ENCODE measurements around the gene MED25.

MED25 gene

DNA sequence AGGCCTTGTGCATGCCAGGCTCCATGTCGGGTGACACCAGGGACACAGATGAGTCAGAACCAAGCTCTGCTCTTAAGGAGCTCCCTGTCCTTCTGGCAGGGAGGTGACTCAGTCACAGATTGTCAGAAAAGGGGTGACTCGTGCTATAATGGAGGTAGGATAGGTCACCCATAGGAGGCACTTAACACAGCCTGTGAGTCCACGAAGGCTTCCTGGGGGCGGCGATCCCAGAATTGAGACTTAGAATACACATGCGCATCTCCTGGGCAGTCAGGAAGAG, 24.6 kb upstream of the MED25 start:
- TF ChIP-seq, protein P1, sequence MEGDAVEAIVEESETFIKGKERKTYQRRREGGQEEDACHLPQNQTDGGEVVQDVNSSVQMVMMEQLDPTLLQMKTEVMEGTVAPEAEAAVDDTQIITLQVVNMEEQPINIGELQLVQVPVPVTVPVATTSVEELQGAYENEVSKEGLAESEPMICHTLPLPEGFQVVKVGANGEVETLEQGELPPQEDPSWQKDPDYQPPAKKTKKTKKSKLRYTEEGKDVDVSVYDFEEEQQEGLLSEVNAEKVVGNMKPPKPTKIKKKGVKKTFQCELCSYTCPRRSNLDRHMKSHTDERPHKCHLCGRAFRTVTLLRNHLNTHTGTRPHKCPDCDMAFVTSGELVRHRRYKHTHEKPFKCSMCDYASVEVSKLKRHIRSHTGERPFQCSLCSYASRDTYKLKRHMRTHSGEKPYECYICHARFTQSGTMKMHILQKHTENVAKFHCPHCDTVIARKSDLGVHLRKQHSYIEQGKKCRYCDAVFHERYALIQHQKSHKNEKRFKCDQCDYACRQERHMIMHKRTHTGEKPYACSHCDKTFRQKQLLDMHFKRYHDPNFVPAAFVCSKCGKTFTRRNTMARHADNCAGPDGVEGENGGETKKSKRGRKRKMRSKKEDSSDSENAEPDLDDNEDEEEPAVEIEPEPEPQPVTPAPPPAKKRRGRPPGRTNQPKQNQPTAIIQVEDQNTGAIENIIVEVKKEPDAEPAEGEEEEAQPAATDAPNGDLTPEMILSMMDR (conservative IDR thresholded peaks at IDR 0.05; ENCODE audit: control insufficient read depth, insufficient read depth, low read depth, low read length): no peak
- H3K4me3 ChIP-seq (ENCODE audit: control insufficient read depth, low read depth, low read length): no peak overlapping the region
- DNase-seq (ENCODE audit: low read depth): peak; percentile 53

DNA sequence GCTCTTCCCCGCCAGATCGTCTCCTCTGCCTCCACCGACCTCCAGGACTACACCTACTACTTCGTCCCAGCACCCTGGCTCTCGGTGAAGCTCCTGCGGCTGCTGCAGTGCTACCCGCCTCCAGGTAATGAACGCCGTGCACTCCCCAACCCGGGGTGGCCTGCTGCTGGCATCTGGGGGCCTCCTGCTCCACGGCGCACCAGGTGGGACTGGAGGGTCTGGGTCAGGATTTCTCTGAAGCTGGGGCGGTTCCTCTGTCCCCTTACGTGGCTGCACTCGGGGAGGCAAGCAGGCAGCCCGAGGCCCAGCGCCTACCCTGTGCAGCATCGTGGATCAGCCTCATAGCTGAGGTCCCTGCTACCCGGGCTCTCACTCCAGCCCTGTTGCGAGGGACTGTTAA, 22.5 kb upstream of the MED25 start:
- DNase-seq (ENCODE audit: low read depth): no peak
- TF ChIP-seq, protein P1 (conservative IDR thresholded peaks at IDR 0.05; ENCODE audit: control insufficient read depth, insufficient read depth, low read depth, low read length): no peak
- H3K4me3 ChIP-seq (ENCODE audit: control insufficient read depth, low read depth, low read length): no peak overlapping the region

DNA sequence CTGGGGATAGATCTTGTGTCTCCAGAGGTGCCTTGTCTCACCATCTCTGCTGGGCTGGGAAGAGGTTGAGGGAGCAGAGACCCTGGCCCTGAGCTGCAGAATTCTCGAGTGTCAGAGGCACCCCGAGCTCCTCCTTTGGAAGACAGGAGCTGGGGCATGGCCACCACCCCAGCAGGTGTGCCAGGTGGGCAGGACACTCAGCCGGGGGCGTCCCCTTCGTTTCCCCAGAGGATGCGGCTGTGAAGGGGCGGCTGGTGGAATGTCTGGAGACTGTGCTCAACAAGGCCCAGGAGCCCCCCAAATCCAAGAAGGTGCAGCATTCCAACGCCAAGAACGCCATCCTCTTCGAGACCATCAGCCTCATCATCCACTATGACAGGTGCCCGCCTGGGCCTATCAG, 19.5 kb upstream of the MED25 start:
- DNase-seq (ENCODE audit: low read depth): no peak
- TF ChIP-seq, protein P1 (conservative IDR thresholded peaks at IDR 0.05; ENCODE audit: control insufficient read depth, insufficient read depth, low read depth, low read length): no peak
- no peak overlapping the region for H3K4me3 ChIP-seq (ENCODE audit: control insufficient read depth, low read depth, low read length)

DNA sequence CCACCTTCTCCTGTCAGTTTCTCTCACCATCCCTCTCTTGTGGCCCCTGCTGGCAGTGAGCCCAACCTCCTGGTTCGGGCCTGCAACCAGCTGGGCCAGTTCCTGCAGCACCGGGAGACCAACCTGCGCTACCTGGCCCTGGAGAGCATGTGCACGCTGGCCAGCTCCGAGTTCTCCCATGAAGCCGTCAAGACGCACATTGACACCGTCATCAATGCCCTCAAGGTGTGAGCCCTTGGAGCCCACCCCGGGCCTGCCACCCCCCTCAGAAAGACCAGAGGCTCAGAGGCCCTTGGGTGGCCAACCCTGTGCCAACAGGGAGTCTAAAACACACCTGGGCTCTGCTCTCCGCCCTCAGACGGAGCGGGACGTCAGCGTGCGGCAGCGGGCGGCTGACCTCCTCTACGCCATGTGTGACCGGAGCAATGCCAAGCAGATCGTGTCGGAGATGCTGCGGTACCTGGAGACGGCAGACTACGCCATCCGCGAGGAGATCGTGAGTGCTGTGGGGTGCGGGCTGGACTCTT, 18.8 kb upstream of the MED25 start:
- TF ChIP-seq, protein P1 (conservative IDR thresholded peaks at IDR 0.05; ENCODE audit: control insufficient read depth, insufficient read depth, low read depth, low read length): no peak
- no peak overlapping the region for H3K4me3 ChIP-seq (ENCODE audit: control insufficient read depth, low read depth, low read length)
- no peak for DNase-seq (ENCODE audit: low read depth)

DNA sequence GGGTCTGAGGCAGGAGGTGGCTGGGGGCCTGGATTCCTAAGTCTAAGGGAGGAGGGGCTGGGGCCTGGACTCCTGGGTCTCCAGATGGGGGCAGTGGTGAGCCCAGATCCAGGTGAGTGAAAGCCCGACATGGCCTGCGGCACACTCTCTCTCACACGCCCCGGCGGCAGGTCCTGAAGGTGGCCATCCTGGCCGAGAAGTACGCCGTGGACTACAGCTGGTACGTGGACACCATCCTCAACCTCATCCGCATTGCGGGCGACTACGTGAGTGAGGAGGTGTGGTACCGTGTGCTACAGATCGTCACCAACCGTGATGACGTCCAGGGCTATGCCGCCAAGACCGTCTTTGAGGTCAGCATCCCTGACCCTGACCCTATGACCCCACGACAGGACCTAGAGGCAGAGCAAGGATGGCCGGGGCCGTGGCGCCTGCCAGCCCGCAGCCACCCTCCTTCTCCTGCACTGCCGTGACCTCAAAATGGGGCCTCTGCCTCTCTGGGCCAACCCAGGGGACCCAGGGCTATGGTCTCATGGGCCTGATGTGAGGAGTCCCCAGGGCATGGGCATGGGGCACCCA, 18.2 kb upstream of the MED25 start:
- no peak for DNase-seq (ENCODE audit: low read depth)
- TF ChIP-seq, protein P1 (conservative IDR thresholded peaks at IDR 0.05; ENCODE audit: control insufficient read depth, insufficient read depth, low read depth, low read length): peak; percentile 21
- no peak overlapping the region for H3K4me3 ChIP-seq (ENCODE audit: control insufficient read depth, low read depth, low read length)

DNA sequence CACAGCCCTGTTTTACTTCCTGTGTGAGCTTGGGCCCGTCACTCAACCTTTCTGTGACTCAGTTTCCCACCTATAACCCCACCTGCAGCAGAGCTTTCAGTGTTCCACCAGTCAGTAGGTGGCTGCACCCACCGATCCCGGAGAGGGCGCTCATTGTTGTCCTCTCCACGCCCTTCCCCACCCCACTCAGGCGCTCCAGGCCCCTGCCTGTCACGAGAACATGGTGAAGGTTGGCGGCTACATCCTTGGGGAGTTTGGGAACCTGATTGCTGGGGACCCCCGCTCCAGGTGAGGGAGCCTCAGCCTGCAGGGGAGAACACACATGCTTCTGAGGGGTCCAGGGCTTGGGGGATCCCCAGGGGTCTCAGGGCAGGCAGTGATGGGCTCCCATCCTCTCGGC, 17.3 kb upstream of the MED25 start:
- TF ChIP-seq, protein P1 (conservative IDR thresholded peaks at IDR 0.05; ENCODE audit: control insufficient read depth, insufficient read depth, low read depth, low read length): no peak
- H3K4me3 ChIP-seq (ENCODE audit: control insufficient read depth, low read depth, low read length): no peak overlapping the region
- no peak for DNase-seq (ENCODE audit: low read depth)

DNA sequence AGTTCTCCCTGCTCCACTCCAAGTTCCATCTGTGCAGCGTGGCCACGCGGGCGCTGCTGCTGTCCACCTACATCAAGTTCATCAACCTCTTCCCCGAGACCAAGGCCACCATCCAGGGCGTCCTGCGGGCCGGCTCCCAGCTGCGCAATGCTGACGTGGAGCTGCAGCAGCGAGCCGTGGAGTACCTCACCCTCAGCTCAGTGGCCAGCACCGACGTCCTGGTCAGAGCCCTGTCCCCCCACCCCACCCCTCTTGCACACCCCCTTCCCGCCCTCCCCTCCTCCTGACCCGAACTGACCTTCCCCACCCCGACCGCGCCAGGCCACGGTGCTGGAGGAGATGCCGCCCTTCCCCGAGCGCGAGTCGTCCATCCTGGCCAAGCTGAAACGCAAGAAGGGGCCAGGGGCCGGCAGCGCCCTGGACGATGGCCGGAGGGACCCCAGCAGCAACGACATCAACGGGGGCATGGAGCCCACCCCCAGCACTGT, 16.6 kb upstream of the MED25 start:
- peak; percentile 31 for DNase-seq (ENCODE audit: low read depth)
- no peak overlapping the region for H3K4me3 ChIP-seq (ENCODE audit: control insufficient read depth, low read depth, low read length)
- TF ChIP-seq, protein P1 (conservative IDR thresholded peaks at IDR 0.05; ENCODE audit: control insufficient read depth, insufficient read depth, low read depth, low read length): no peak
